ENCODE measurements around the gene BCHE. TPM values are rescaled to one million over a fixed set of nuclear protein-coding genes. Genes with fewer than 3 reads are reported as not detected.

BCHE gene
- total RNA-seq, 2 donors from 2014 or later: 0.41 to 2.2 TPM

DNA sequence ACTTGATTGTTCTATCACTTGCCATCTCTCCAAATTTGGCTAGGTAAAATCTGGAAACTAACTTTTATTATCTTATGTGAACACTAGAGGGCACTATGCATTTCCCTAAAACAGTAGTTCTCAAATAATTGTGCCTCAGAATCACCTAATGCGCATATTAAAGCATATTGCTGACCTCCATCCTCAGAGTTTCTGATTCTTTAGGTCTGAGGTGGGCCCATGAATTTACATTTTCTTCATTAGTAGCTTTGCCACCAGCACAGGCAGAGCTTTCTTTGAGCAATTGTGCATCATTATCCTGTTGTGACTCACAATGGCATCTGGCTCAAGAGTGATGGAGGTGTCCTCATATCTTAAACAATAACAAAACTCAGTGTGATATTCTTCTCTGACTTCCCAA is 17.5 kb upstream of the BCHE start:
- H3K4me1 ChIP-seq (ENCODE audit: control insufficient read depth in 1 of 2, low read depth in 2 of 2): no peaks in the 10 kb centered on the region
- DNase-seq (ENCODE audit: low spot score) (no peak), ATAC-seq (ENCODE audit: insufficient number of reproducible peaks, low FRiP score, low read depth) (no peak)
- no peak overlapping the region for H3K27ac ChIP-seq
- no peak overlapping the region for H3K4me3 ChIP-seq
- TF ChIP-seq, protein P1, sequence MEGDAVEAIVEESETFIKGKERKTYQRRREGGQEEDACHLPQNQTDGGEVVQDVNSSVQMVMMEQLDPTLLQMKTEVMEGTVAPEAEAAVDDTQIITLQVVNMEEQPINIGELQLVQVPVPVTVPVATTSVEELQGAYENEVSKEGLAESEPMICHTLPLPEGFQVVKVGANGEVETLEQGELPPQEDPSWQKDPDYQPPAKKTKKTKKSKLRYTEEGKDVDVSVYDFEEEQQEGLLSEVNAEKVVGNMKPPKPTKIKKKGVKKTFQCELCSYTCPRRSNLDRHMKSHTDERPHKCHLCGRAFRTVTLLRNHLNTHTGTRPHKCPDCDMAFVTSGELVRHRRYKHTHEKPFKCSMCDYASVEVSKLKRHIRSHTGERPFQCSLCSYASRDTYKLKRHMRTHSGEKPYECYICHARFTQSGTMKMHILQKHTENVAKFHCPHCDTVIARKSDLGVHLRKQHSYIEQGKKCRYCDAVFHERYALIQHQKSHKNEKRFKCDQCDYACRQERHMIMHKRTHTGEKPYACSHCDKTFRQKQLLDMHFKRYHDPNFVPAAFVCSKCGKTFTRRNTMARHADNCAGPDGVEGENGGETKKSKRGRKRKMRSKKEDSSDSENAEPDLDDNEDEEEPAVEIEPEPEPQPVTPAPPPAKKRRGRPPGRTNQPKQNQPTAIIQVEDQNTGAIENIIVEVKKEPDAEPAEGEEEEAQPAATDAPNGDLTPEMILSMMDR (IDR thresholded peaks at IDR 0.05): peak; percentile 24
- H3K9me3 ChIP-seq: no peaks in the 10 kb centered on the region
- H3K27me3 ChIP-seq (replicated peaks; ENCODE audit: insufficient read depth): no peaks in the 10 kb centered on the region
- H3K36me3 ChIP-seq: no peaks in the 10 kb centered on the region

DNA sequence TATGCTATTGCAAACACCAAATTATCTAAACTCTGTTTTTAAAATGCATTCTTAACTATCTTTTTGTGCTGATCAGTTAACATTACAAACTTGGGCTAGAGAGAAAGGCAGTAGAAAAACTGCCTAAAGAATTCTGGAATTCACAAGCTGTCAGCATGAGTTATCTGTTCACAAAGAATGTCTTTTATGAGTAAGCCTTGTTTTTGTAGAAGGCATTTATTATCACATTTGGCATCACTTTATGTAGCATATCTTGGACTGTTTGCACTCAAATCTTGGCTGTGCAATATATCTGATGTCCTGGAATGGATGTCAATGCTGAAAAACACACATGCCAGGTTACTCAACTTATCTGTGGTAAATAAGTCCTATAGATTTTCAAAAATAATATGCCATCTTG is 15.5 kb upstream of the BCHE start:
- no peaks in the 10 kb centered on the region for H3K27me3 ChIP-seq (replicated peaks; ENCODE audit: insufficient read depth)
- no peak overlapping the region for H3K4me3 ChIP-seq
- H3K36me3 ChIP-seq: no peaks in the 10 kb centered on the region
- H3K4me1 ChIP-seq (ENCODE audit: control insufficient read depth in 1 of 2, low read depth in 2 of 2): no peaks in the 10 kb centered on the region
- DNase-seq (ENCODE audit: low spot score): no peak
- H3K9me3 ChIP-seq: no peaks in the 10 kb centered on the region
- H3K27ac ChIP-seq: no peak overlapping the region
- TF ChIP-seq, protein P1 (IDR thresholded peaks at IDR 0.05): no peak
- no peak for ATAC-seq (ENCODE audit: insufficient number of reproducible peaks, low FRiP score, low read depth)

DNA sequence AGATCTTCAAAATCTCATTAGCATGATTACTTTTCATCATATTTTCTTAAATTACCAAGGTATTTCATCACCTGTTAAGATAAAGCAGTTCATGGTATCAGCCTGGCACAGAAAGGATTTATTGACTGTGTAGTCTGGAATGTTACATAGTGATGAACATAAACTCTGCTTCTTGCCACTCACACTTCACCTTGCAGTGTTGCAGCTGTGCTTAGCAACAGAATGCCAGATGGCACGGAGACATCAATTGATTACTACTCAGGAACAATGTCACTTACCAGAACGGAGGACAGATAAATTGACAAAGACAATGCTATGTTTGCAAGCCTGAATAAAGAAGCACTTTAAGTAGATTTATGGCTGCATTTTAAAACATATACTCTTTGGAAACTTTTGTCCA is 15.0 kb upstream of the BCHE start:
- Histone ChIP-seq H3K27me3 (replicated peaks; ENCODE audit: insufficient read depth) (no peaks in the 10 kb centered on the region), H3K36me3 (no peaks in the 10 kb centered on the region), H3K4me3 (no peak overlapping the region), H3K4me1 (ENCODE audit: control insufficient read depth in 1 of 2, low read depth in 2 of 2) (no peaks in the 10 kb centered on the region), H3K9me3 (no peaks in the 10 kb centered on the region), H3K27ac (no peak overlapping the region)
- no peak for ATAC-seq (ENCODE audit: insufficient number of reproducible peaks, low FRiP score, low read depth)
- DNase-seq (ENCODE audit: low spot score): no peak
- TF ChIP-seq, protein P1 (IDR thresholded peaks at IDR 0.05): no peak

DNA sequence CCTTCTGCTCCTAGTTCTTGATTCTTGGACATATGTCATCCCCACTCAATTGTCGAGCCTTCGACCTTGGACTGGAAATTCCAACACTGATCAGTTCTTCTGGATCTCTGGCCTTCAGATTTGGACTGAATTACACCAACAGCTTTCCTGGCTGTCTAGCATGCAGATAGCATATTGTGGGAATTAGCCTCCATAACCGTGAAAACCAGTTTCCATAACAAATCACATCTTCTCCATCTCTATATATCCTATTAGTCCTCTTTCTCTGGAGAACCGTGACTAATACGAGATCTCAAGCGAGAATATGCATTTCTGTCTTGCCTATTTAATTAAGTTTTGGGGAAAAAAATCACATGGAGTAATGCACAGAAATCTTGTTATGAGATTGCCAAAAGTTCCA is 8.8 kb upstream of the BCHE start:
- Histone ChIP-seq H3K4me1 (ENCODE audit: control insufficient read depth in 1 of 2, low read depth in 2 of 2) (no peaks in the 10 kb centered on the region), H3K36me3 (no peaks in the 10 kb centered on the region), H3K9me3 (no peaks in the 10 kb centered on the region), H3K4me3 (no peak overlapping the region), H3K27me3 (replicated peaks; ENCODE audit: insufficient read depth) (no peaks in the 10 kb centered on the region), H3K27ac (no peak overlapping the region)
- TF ChIP-seq, protein P1 (IDR thresholded peaks at IDR 0.05): no peak
- ATAC-seq (ENCODE audit: insufficient number of reproducible peaks, low FRiP score, low read depth) (no peak), DNase-seq (ENCODE audit: low spot score) (no peak)

DNA sequence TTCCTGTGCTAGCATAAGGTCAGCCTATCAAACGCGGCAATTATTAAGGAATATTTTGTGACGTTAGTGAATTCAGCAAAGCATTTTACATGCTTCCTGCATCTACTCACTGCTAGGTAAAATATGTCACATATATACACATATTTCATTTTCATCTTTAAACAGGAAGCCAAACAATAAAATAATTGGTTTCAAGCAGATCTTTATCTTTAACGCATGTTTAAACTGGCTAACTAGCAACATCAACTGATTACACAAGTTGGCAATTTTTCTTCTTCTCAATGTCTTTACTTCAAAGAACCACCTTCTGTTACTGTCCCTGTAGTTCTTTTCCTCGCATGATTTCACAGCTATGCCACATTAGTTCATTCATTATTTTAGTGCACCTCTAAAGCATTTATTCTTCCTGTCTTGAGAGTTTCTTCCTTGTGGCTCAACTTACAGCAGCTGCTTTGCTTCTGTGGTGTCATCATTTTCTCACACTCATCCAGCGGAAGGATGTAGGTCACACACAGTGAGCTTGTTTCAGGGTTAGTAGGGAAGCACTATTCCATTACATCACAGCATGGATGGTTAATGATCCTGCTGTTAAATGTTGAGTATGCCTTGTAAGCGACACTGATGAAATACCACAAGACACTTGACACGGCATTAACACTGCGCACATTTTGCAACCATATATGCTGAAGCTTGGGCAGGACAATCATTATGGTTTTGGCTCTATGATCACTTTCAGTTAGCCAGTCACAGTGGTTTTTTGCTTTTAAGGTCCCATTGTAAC is 2.3 kb upstream of the BCHE start:
- H3K4me3 ChIP-seq: no peak overlapping the region
- TF ChIP-seq, protein P1 (IDR thresholded peaks at IDR 0.05): no peak
- no peaks in the 10 kb centered on the region for H3K9me3 ChIP-seq
- no peaks in the 10 kb centered on the region for H3K27me3 ChIP-seq (replicated peaks; ENCODE audit: insufficient read depth)
- no peaks in the 10 kb centered on the region for H3K36me3 ChIP-seq
- ATAC-seq (ENCODE audit: insufficient number of reproducible peaks, low FRiP score, low read depth): no peak
- no peak overlapping the region for H3K27ac ChIP-seq
- H3K4me1 ChIP-seq (ENCODE audit: control insufficient read depth in 1 of 2, low read depth in 2 of 2): no peaks in the 10 kb centered on the region
- no peak for DNase-seq (ENCODE audit: low spot score)
